GM18505 (cell line): Measurements from ENCODE around the gene LRRC4C.

Experiments used
- ATAC-seq: cut with Tn5 transposase; IDR thresholded peaks from one replicate; pipeline ENCODE4 v1.9.1; 2021; ENCODE audit not compliant: unreplicated experiment
- POLR2A ChIP-seq: IDR thresholded peaks from 4 replicates; pipeline ENCODE4 v1.6.1; 2011; ENCODE audit warnings: borderline replicate concordance; ENCODE audit not compliant: insufficient read depth, insufficient read length; ENCODE audit errors: extremely low read depth

Gene LRRC4C

DNA sequence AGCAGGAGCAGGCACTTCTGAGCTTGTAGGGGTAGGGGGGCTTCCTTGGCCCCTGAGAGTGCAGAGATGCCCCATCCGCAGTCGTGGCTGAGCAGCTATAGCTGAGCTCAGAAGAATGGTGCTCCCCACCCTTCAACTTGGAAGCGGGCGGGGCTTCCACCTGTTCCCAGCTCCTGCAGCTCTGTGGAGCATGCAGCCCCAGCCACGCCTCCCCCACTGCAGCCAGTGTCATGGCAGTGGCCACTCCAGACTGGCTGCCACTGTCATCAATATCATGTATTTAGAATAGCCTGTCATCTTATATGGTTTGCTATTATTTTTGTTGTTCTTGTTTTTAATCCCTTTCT, 213.1 kb downstream of the LRRC4C start:
- no peak for TF ChIP-seq POLR2A
- no peak for ATAC-seq

DNA sequence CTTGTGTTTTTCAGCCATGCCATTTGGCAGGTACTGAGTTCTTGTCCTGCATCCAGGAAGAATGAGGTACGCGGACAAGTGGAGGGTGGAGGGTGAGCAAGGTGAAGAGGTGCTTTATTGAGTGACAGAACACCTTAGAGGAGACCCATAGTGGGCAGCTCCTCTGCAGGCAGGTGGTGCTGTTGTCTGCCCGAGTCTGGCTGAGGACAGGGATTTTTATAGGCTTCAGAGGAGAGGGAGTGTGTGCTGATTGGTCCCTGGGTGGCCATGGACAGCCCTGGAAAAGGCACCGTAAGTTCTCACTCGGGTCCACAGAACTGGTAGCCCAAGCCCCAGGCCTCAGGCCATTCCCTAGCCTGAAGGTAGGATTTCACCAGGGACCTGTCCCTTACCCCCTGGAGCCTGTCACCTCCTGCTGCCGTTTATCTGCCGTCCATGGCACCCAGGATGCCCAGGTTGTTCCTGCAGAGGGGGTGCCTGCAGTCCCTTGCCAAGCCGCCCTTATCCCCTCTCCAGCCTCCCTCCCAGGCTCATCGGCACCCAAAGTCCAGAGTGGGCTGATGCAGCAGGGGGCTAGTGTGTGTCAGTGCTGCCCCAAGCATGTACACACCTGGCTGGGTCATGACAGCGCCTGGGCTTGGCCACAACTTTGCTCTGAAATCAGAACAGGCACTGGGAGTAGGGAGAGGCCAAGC, 213.6 kb downstream of the LRRC4C start:
- TF ChIP-seq POLR2A = no peak
- no peak for ATAC-seq

DNA sequence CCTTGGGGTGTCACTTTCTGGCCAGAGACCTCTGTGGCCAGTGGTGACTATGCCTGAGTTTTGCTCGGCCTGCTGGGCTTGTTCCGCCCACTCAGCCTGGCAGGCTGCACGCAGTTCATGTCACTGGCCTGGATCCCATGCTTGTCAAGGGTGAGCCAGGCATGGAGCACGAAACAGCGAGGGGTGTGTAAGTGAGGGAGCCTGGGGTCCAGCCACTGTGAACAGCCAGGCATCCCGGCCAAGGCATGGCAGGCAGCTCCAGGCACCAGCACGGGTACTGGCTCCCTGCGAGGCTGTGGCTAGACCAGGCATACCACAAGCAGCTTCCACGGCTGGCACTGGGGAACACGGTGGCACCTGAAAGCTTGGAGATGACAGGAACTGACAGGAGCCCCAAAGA, 214.3 kb downstream of the LRRC4C start:
- TF ChIP-seq POLR2A = no peak
- no peak for ATAC-seq

DNA sequence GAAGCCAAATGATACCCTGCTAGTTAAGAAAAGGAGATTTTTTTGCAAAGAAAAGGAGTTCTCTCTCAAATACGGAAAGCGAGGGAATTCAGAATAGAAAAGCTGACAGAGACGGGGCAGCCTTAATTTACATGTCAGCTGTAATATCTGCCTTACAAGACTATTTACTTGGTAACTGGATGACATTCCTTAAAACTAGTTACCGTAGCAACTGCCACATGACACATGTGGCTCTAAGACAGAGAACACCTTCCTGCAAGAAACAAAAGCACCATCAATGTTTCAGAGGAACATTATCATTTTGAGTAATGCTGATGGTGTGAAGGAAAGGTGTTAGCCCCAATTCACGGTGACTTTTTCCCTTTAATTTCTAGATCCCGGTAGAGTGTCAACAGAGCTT, 222.1 kb downstream of the LRRC4C start:
- ATAC-seq = no peak

DNA sequence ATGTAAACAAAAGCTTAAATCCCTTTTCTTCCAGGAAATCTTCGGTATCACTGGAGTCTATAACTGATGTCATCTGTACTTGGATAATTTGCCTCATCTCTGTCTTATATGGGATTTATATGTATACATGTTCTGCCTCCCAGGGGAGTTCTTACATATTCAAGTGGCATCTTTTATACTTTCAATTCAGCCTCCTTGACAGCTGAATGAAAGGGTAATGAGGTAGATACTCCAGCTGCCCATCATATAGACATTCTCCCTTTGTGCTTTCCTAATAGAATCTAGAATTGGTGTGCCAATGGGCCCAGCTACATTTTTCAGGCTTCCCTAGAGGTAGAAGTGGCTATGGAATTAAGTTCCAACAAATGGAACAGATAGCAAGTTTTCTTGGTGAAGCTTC, 223.8 kb downstream of the LRRC4C start:
- TF ChIP-seq POLR2A = no peak
- ATAC-seq = no peak

More for the DNA sequence above, 222.1 kb downstream of the LRRC4C start:
- no peak for TF ChIP-seq POLR2A

DNA sequence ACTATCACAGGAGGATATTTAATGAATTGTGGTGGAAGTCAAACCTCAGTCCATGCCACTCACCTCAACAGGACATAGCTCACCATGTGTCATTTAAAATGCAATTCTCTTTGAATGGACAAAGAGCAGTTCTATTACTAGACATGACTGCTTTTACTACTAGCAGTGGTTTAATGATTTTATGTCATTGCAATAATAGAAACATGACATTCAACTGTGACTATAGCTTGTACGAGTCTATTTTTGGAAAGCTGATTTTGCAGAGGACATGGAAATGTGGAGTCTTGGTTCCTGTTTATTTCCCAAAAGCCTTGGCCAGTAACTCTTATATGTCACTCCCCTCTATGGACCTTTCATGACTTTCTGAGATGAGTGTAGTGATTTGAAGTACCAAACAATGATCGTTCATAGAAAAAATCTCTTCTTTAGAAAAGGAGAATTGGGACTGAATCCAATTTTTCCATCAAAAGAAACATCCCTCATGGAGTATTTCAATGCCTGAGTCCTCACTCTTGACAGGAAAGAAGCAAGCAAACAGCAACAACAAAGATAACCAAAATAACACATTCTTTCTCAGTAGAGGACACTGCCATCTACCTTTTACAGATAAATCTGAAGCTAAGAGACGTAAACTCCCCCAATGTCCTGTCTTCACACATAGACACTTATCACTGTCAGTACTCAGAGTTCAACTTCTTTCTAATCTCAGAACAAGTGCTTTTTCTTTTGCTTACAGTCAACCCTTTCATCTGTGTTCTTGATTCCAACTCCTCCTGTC, 233.4 kb downstream of the LRRC4C start:
- ATAC-seq = no peak
- TF ChIP-seq POLR2A = no peak

DNA sequence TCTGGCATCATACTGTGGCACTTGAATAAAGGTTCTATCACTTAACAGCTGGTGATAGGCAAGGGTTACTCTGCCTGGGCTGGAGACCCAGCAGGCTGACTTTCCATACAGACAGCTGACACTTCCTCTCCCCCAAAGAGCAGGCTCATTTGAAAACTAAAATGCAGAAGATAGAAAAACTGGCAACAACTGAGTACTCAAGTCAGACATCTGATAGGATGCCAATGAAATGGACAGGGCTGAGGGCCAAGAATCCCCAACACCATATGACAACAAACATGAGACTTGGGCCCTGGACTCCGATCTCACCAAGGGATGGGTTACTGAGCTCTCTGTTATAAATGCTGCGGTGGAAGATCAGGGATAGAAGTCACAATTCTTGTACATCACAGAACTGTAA, 237.2 kb downstream of the LRRC4C start:
- no peak for TF ChIP-seq POLR2A
- ATAC-seq = no peak

DNA sequence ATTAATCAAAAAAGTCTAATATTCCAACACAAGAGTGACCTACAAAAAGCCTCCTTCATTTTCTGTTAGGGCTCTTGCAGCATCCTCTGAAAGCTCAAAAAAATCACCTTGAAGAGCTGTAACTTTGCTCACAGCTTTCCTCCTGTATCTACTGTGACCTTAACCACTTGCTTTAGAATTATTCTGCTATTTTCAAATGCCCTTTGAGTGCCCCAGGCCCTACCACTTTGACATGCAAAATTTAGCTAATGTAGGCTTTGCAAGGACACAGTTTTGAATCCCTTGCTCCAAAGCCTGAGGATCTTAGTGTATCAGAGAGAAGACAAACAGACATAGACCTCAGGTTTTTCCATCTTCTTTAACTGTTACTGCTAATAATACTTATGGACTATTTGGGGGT, 253.1 kb downstream of the LRRC4C start:
- TF ChIP-seq POLR2A = no peak
- no peak for ATAC-seq

DNA sequence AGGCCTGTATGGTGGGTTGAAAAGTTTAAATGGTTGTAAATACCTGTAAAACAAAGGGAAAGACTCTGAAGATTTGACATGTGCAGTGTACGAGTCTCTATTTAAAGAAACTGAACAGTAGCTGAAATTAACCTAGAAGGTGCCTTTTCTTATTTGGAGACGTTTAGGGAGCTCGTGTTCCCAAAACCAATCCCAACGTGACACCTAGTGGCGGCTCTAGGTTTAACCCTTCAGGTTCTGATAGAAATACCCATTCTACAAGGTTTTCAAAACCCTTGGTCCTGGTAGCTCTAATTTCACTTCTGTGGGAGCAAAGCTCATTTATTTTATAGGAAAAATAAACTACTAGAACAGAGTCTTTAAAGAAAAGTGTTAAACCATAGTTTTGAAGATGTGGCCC, 258.3 kb downstream of the LRRC4C start:
- no peak for ATAC-seq
- TF ChIP-seq POLR2A = no peak

DNA sequence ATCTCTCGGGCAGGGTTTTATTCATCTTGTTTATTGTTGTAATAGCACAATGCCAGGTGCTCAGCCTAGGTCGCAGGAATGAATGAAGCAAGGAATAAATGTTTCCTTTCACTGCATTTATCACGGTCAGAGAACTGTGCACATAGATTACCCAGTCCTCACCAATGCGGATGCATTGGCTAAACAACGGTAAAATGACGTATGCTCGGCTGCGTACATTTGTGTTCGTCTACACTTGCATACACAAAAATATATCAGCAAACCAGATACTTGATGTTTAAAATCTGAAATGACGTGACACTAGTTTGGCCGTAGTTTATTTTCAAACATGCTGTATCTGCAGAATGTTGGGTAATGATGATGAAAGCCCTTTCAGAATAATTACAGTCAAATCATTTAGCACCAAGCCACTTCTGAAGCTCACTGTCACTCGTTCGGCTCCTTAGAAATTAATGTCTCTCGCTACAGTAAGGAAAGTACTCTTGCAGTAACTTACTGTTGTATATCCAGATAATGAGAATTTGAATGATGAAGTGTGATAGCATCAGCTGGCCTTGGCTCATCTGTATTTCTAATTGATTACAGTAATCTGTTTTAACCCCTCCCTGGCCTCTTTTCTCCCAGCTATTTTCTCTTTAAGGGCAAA, 268.9 kb downstream of the LRRC4C start:
- no peak for TF ChIP-seq POLR2A
- ATAC-seq = no peak

DNA sequence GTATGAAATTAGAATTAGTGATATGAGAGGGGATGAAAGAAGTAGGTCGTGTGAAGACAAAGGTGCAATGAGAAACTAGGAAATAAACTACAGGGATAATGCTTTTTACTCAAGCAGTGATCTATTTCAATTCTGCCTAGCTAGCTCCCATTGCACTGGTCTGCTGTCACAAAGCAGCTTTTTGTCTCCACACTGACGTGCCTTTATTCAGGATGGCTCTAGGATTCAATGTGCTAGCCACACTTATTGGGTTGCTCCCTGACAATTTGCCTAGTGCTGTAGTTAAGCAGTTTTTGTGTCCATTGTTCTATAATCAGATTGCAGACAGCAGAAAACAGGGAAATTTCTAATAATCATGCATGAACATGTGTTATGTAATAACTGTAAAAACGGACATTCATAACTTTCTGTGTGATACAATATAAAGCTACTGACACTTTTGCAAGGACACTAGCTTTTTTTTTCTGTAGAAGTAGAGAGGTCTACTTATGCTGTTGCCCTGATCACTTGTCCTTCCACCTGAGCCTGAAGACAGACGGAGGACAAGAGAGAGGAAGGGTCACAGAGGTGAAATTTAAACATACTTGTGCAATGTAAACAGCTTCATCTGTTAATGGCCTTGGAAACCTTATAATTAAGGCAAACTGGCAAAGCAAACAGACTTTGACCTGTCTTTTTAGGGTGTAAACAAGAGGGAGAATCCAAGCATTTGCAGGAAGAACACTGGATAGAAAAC, 269.6 kb downstream of the LRRC4C start:
- TF ChIP-seq POLR2A = no peak
- ATAC-seq = no peak

DNA sequence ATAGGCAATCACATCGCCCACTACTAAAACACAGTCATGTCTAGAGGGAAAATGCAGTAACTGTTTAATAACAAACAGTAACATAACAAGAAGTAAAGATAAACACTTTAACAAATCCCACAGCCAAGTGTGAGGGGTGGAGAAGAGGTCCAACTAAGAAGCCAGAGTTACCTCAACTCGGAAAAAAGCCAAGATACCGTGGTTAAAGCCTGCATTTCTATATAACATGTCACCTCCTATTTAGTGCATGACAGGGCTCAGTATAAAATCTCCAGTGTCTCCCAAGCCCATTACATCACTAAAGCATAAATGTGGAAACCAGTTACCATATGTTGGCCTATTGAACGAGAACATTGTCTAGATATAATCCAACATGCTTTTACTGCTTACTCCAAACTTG, 281.7 kb downstream of the LRRC4C start:
- TF ChIP-seq POLR2A = no peak
- ATAC-seq = no peak

DNA sequence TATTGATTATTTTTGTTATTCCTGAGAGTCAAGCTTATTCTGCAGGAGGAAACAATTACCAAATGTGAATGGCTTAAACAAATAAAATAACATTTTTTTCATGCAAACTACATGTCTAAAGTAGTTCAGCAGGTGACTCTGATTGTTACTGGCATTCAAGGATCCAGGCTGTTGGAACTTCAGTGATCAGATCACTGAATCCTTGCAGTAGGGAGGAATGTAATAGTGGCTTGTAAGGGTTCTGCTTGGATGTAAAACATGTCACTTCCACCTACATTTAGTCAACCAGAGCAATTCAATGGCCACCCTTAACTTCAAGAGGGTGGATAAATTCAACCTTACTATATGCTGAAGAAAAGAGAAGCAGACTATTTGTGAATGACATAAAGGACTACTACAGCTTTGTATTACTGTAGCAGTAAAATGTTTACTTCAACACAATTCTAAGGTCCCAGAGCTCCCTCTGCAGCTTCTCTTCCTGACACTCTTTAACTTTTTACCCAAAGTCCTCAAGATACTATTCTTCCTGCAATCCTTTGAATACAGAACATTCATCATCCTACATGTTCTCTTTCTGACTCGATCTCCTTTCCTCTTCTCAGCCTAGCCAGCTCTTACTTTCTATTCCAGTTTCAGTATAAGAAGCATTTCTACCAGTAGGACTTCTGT, 284.0 kb downstream of the LRRC4C start:
- no peak for TF ChIP-seq POLR2A
- no peak for ATAC-seq
